Measurements from ENCODE around the gene ZNF782.

Gene ZNF782

DNA sequence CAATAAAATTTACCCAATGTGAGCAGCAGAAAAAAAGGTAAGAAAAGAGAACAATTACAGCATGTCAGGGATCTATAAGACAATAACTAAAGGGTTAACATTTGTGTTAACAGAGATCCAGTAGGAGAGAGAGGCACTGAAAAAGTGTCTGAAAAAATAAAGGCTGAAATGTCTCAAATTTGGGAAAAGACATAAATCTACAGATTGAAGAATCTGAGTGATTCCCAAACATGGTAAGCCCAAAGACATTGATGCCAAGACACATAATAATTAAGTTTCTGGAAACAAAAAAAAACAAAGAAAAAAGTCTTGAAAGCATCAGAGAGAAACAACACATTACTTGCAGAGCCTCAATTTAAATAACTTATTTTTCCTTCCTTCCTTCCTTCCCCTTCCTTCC is 31.1 kb upstream of the ZNF782 start:
- no peaks in the 10 kb centered on the region for H3K36me3 ChIP-seq (ENCODE audit: low read length)
- no peaks in the 10 kb centered on the region for H3K79me2 ChIP-seq (ENCODE audit: insufficient read depth, low read length)
- H3K9ac ChIP-seq (ENCODE audit: low read length), result no peak overlapping the region
- no peaks in the 10 kb centered on the region for H3K9me3 ChIP-seq (ENCODE audit: insufficient read depth, low read length)
- H3K9me2 ChIP-seq (replicated peaks; ENCODE audit: insufficient read depth, low read length), result no peaks in the 10 kb centered on the region
- H3K4me2 ChIP-seq (ENCODE audit: low read depth, low read length, poor library complexity, severe bottlenecking), result no peak overlapping the region
- no peaks in the 10 kb centered on the region for H3F3A ChIP-seq (ENCODE audit: insufficient read depth)
- H3K4me3 ChIP-seq (ENCODE audit: insufficient read depth, low read length, poor library complexity, severe bottlenecking), result no peak overlapping the region
- H2AFZ ChIP-seq (ENCODE audit: low read depth, low read length, severe bottlenecking), result no peak overlapping the region
- no peaks in the 10 kb centered on the region for H3K27me3 ChIP-seq (ENCODE audit: low read length)
- H4K20me1 ChIP-seq (ENCODE audit: low read depth, low read length), result no peaks in the 10 kb centered on the region
- no peak overlapping the region for H3K27ac ChIP-seq (ENCODE audit: low read depth, low read length)
- TF ChIP-seq, protein P1, sequence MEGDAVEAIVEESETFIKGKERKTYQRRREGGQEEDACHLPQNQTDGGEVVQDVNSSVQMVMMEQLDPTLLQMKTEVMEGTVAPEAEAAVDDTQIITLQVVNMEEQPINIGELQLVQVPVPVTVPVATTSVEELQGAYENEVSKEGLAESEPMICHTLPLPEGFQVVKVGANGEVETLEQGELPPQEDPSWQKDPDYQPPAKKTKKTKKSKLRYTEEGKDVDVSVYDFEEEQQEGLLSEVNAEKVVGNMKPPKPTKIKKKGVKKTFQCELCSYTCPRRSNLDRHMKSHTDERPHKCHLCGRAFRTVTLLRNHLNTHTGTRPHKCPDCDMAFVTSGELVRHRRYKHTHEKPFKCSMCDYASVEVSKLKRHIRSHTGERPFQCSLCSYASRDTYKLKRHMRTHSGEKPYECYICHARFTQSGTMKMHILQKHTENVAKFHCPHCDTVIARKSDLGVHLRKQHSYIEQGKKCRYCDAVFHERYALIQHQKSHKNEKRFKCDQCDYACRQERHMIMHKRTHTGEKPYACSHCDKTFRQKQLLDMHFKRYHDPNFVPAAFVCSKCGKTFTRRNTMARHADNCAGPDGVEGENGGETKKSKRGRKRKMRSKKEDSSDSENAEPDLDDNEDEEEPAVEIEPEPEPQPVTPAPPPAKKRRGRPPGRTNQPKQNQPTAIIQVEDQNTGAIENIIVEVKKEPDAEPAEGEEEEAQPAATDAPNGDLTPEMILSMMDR (IDR thresholded peaks at IDR 0.05; ENCODE audit: insufficient read depth, low read length, poor library complexity, severe bottlenecking), result no peak
- no peak for TF ChIP-seq EZH2phosphoT487 (conservative IDR thresholded peaks at IDR 0.05; ENCODE audit: low read length)

DNA sequence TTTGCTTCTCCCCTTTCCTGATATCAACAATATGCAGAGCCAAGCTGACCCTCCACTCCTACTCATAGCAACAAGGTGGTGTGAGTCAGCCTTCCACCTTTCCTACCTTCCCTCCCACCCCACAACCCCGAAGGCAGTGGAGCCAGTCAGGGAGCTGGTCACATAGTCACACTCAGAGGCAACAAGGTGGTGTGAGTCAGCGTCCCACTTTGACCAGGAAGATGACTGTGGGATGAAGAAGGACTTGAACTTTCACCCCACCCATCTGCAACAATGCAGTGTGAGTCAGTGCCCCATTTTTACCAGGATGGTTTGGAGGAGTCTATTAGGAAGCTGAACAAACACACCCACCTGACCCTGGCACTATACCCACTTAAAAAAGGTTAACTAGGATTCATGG is 30.1 kb upstream of the ZNF782 start:
- no peak overlapping the region for H3K9ac ChIP-seq (ENCODE audit: low read length)
- no peaks in the 10 kb centered on the region for H3K36me3 ChIP-seq (ENCODE audit: low read length)
- H3K9me2 ChIP-seq (replicated peaks; ENCODE audit: insufficient read depth, low read length), result no peaks in the 10 kb centered on the region

DNA sequence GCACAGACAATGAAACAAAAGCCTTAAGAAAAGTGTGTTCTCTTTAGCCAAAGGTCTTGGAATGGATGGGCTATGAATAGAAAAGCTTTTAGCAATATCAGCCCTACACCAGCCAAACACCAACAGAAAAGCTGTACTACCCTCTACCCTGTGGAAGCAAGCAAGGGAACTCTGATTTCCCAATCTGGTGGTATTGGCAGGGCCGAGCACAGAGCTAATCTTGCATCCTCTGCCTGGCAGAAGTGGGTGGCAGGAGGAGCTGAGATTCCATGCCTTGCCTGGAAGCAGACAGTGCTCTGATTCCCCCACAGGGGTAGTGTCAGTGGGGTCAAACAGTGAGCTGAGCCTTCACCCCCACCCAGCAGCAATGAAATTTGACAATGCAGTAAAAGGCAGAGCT is 29.6 kb upstream of the ZNF782 start:
- no peaks in the 10 kb centered on the region for H4K20me1 ChIP-seq (ENCODE audit: low read depth, low read length)
- no peaks in the 10 kb centered on the region for H3K79me2 ChIP-seq (ENCODE audit: insufficient read depth, low read length)
- H3K36me3 ChIP-seq (ENCODE audit: low read length), result no peaks in the 10 kb centered on the region
- H3K9me3 ChIP-seq (ENCODE audit: insufficient read depth, low read length), result no peaks in the 10 kb centered on the region
- no peak overlapping the region for H3K4me2 ChIP-seq (ENCODE audit: low read depth, low read length, poor library complexity, severe bottlenecking)
- no peak overlapping the region for H3K9ac ChIP-seq (ENCODE audit: low read length)
- H3F3A ChIP-seq (ENCODE audit: insufficient read depth), result no peaks in the 10 kb centered on the region
- no peak overlapping the region for H3K4me3 ChIP-seq (ENCODE audit: insufficient read depth, low read length, poor library complexity, severe bottlenecking)
- H3K27ac ChIP-seq (ENCODE audit: low read depth, low read length), result no peak overlapping the region
- TF ChIP-seq, protein P1 (IDR thresholded peaks at IDR 0.05; ENCODE audit: insufficient read depth, low read length, poor library complexity, severe bottlenecking), result no peak
- TF ChIP-seq EZH2phosphoT487 (conservative IDR thresholded peaks at IDR 0.05; ENCODE audit: low read length), result no peak
- no peak overlapping the region for H2AFZ ChIP-seq (ENCODE audit: low read depth, low read length, severe bottlenecking)
- H3K27me3 ChIP-seq (ENCODE audit: low read length), result no peaks in the 10 kb centered on the region
- H3K9me2 ChIP-seq (replicated peaks; ENCODE audit: insufficient read depth, low read length), result no peaks in the 10 kb centered on the region

More for the DNA sequence above, 30.1 kb upstream of the ZNF782 start:
- no peak overlapping the region for H2AFZ ChIP-seq (ENCODE audit: low read depth, low read length, severe bottlenecking)
- H3K9me3 ChIP-seq (ENCODE audit: insufficient read depth, low read length), result no peaks in the 10 kb centered on the region
- no peaks in the 10 kb centered on the region for H3K27me3 ChIP-seq (ENCODE audit: low read length)
- H3K79me2 ChIP-seq (ENCODE audit: insufficient read depth, low read length), result no peaks in the 10 kb centered on the region
- no peak overlapping the region for H3K27ac ChIP-seq (ENCODE audit: low read depth, low read length)
- no peak overlapping the region for H3K4me2 ChIP-seq (ENCODE audit: low read depth, low read length, poor library complexity, severe bottlenecking)
- no peaks in the 10 kb centered on the region for H3F3A ChIP-seq (ENCODE audit: insufficient read depth)
- TF ChIP-seq, protein P1 (IDR thresholded peaks at IDR 0.05; ENCODE audit: insufficient read depth, low read length, poor library complexity, severe bottlenecking), result no peak
- TF ChIP-seq EZH2phosphoT487 (conservative IDR thresholded peaks at IDR 0.05; ENCODE audit: low read length), result no peak
- H3K4me3 ChIP-seq (ENCODE audit: insufficient read depth, low read length, poor library complexity, severe bottlenecking), result no peak overlapping the region
- H4K20me1 ChIP-seq (ENCODE audit: low read depth, low read length), result no peaks in the 10 kb centered on the region

Measured in SU-DHL-6 (cell line).